Measurements from ENCODE around the gene DLGAP1.
"Not testable (repeated sequence)": the region's sequence is repeated elsewhere in the genome, so short reads cannot be mapped to it uniquely, and the experiment has no call there.

Gene DLGAP1

DNA sequence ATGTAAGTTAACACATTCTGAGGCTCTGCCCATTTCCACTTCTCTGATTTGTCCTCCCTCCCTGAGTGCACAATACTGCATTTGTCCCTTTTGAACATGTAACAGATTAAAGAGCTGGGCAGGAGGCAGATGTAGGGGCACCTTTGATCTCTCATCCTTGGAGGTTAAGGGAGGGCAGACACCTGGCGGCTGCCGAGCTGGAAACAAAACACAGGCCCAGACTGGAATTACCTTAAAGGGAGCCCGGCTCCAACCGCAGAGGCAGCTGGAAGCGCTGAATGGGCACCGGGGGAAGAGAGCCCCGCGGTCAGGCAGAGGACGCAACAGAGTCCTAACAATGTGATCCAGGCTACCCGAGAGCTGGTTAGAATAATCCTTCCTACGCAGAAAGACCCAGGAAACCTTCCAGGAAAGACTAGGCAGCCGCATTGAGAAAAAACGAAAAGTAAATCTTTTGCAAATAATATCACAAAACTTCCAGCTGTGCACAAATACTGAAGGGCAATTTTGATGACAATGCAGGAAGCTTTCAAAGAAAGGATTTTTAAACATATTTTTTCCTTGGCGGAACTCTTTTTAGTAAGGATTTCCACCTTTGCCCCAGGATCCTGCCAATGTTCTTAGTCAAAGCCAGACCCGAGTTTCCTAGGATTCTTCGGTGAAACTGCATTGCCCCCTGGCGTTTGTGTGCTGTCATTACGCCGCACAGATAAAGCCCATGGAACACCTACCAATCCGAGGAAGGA is 789.2 kb downstream of the DLGAP1 start:
- no peak for DNase-seq

DNA sequence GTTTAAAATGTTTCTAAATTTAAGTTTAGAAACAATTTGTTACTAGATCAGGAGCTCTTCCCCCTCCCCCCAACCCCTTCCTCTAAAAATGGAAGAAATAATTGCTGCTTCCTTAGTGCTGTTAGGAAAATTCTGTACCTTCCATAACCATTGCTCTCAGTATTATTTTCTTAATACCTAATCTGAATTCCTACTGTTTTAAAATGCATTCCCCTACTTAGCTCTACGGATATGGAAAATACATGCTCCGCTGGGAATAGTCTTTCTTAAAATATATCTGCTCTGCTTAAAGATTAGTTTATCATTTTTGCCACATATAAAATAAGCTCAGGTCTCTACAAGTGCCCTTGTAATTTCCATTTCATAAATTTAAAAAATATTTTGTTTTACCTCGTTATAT is 789.9 kb downstream of the DLGAP1 start:
- no peak for DNase-seq

DNA sequence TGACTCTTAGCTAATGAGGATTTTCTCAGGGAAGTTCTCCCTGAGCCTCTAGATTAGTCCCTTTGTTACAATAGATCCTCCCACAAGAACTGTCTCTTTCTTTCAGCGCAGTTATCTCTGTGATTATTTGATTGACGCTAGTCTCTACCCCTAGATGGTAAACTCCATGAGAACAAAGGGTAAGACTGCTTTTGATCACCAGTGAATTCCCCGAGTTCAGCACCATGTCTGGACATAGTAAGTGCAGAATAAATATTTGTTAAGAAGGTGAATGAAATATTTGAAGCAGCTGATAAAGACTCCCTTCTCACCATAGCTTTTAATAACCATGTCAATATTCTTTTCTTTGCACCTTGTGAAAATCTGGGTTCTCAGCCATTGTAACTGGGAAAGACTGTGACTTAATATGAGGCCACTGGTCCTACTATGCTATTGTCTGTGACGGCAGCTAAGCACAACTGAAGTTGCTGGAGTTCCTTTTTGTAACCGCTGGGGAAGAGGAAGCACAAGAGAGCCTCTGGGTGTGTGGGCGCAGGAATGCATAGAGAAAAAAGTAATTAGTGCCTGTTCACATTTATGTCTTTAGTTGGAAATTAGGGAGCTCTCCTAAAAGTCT is 790.4 kb downstream of the DLGAP1 start:
- DNase-seq = no peak

DNA sequence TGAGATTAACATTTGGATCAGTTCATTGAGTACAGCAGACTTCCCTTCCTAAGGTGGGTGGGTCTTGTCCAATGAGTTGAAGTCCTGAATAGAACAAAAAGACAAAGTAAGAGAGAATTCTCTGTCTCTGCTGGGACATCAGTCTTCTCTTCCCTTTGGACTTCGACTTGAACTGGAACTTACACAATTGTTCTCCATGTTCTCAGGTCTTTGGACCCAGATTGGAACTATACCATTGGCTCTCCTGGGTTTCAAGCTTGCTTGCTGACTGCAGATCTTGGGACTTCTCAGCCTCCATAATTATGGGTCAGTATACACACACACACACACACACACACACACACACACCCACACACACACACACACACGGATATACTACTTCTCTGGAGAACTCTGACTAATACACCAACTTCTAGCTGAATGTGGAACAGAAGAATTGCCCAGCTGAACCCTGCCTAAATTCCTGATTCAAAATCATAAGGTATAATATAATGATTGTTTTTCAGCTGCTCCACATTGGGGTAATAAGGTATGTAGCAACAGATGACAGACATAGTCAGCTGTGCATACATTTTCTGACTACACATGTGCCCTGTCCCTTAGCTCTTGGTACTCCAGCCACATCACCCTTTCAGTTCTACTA is 791.1 kb downstream of the DLGAP1 start:
- no peak for DNase-seq

DNA sequence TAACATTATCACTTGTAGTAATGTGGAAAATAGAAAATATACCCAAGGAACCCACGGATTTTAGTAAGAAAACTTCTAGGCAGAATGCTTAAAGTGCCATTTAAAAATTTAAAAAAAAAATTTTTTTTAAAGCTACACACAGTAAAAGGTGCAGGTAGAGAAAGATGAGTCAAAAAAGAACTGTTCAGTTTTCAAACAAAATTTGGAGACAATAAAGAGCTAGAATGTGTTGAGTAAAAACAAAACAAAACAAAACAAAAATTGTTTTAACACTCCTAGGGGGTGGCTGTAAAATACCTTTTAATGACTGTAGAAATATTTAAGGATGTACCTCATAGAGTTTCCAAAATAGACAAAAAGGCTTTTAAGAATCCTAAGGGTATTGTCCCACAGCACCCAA is 793.1 kb downstream of the DLGAP1 start:
- no peak for DNase-seq

DNA sequence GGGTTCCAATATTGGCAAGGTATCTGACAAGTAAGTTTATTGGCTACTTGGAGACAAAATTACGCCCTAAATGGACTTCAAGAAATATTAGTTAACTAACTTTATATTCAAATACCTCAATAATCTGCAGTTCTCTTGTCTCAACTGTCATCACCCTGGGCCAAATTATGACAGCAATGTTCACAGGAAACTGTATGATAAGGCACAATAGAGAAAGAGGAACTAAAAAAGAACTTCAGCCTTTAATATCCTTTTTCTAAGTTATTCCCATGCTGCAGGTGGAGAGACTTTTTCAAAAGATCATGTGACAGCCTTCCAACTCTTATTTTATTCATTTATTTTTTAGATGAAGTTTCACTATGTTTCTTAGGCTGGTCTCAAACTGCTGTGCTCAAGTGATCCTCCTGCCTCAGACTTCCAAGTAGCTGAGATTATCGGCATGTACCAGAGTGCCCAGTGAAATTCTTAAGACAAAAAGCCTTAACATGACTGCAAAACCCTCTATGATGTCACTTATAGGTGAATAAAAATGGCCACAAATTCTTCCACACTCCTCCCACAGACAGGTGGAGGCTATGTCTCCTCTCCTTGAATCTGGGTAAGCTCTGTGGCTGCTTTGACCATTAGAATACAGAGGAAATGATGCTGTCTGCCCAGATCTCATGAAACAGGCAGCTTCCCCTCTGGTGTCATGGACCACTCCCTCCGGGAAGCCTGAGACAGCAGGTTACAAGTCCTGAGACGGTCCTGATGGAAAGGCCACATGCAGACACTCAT is 794.2 kb downstream of the DLGAP1 start:
- no peak for DNase-seq

DNA sequence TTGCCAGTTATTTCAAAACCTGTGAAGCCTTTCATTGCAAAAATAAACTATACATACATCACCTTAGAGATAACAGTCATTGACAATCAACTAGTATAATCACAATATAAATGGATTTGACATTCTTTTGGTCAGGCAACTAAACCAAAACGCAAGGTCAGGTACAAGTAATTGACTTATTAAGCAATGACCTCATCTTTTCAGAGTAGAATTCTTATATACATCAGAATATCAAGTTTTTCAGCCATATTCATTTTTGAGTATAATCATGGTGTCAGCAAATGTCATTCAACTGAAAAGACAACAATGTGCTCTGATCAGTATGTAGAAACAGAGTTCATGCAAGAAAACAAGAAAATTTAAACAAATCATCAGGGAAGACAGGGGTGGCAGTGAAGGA is 796.6 kb downstream of the DLGAP1 start:
- DNase-seq = no peak

DNA sequence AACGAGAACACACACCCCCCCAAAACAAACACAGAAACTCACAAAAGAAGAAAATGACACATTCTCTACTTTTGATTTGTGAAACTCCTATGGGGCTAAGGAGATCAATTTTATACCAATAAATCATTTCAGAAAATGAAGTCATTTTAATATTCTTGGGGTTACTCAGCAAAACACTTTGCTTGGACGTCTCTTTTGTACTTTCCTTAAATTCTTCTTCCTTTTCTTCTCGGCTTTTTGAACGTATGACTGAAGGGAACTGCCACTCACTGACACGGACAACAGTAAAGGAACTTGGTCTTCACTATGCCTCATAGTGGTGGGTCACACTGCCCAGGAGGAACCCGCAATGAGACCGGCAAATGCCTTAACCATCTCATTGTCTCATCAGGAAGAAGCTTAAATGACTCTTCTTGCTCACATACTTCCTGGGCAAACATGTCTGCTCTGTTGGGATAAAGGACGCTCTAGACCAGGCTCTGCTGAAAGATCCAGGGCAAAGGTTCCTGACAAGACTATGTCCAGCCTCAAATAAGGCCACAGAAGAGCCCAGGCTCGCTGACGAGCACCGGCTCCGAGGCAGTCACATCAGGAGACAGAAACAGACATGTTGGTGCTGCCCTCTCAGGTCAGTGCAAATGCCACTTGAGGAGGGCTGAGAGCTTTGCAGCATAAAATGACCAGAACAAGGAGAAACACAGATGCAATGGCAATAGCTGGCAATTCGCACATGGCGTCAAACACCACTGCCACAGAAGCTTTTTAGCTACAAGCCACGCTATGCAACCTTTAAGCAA is 799.7 kb downstream of the DLGAP1 start:
- DNase-seq = no peak

DNA sequence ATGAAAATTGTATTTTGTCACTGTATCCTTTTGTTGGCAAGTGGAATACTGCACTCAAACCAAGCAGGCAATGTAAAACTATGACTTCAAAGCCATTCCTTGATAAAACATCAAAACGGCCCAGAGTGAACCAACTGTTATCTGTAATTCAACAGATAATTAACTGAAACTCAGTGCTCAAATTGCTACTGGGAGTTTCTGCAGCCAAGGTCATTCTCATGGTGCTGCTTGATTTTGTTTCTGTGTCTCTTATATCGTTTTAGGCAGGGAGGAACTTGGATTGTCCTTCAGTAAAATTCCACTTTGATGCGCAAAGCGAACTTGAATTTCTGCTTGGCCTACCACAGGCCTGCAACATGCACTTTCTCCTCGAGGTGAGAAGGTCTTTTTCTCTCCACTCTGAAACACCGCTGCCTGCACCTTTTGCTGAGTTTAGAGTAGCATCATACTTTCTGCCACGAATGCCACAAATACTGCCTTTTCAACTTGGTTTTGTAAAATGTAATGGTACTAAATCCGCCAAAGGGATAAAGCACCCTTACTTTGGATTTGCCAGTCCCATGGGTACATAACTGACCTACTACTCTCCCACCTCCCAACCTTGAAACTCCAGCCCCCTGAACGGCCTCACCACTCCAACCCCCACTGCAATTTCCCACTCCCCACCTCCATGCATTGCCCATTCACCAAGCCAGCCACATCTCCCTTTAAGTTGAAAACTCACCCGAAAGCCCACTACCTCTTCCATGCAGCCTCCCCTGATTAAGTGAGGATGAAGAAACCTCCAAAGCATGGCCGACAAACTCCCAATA is 800.5 kb downstream of the DLGAP1 start:
- DNase-seq = no peak

DNA sequence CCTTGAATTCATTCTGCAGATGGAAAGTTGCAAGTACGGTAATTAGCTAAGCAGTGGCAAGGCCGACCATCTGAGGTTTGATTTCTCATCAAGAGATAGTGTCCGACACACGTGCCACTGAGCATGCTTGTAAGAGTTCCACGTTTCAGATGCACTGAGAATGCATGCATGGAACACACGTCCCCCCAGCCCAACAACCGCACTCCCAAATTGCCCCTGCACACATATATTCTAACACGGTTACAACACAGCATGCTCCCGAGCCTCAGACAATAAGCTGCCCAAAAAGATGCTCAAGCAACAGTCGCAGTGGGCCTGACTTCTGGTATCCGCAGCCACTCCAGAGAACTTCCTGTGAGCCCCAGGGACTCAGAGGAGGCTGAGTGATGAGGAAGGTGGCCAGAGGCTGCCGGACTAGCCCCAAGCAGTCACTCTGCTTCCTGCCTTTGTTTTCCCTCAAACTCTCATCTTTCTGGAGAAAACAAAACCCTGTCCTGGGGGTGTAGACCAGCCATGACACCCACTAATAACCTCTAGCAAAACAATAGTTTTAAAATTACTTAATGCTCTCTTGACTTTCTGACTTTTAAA is 801.2 kb downstream of the DLGAP1 start:
- DNase-seq = no peak

DNA sequence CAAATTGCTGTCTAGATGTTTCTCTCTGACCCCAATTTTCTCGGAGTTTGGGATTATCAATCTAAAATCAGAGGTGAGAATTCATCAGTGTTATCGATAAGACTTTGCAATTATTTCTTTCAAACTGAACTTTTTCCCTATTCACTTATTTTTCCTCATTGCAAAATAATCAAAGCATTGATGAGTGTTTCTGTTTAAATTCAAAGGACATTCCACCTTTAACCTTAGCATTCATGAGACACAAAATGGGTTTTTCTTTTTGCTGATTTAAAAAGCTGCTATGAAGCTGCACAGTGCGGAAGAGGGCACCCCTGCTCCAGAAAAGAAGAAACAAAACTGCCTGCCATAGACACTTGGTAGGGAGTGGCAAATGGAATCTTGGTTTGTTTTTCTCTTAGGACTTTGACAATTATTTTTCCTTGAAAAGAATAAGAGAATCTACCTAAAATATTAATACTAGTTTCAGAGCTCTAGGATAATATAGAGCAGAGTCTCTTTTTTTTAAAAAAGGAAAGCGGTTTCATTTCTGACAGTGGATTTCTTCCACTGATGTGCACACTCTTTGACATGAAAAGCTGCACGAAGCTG is 801.8 kb downstream of the DLGAP1 start:
- DNase-seq = no peak

DNA sequence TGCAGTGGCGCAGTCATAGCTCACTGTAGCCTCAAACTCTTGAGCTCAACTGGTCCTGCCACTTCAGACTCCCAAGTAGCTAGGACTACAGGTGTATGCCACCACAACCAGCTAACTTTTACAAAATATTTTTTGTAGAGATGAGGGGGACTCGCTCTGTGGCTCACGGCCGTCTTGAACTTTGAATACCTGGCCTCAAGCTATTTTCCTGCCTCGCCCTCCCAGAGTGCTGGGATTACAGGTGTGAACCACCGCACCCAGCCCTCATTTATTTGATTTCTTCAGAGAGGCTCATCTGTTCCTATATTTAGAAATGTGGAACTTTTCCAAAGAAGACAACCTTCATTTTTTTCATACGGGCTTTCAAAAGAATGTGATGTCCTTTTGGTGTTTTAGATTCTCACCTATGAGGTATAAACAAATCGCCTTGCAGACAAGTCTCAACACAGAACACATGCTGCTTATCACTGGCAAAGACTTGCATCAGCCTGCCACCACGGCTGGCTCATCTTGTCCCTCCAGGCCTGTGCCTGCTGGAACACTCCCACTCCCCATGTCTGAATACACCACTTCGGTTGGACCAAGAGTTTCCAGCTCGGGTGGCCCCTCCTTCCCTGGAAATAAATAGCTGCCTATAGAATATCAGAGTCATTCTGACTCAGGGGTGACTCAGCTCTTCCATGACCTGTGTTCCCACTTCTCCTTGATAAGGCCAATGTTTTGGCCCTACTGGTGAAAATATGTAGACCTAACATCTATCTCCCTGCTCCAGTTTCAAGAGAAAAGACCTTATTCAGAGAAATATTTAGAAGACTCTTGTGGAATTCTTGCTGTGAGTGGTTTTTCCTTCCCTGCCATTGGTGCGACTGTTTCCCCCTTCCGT is 802.5 kb downstream of the DLGAP1 start:
- DNase-seq = no peak

DNA sequence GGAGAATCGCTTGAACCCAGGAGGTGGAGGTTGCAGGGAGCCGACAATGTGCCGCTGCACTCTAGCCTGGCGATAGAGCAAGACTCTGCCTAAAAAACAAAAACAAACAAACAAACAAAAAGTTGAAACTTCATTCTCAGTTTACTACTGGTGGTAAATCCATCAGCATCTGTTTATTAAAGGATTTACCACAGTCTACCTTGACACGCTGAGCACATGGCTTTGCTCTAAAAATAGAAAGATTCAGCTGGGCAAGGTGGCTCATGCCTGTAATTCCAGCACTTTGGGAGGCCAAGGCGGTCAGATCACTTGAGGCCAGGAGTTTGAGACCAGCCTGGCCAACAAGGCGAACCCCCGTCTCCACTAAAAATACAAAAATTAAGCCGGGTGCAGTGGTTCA is 803.8 kb downstream of the DLGAP1 start:
- DNase-seq = no peak

DNA sequence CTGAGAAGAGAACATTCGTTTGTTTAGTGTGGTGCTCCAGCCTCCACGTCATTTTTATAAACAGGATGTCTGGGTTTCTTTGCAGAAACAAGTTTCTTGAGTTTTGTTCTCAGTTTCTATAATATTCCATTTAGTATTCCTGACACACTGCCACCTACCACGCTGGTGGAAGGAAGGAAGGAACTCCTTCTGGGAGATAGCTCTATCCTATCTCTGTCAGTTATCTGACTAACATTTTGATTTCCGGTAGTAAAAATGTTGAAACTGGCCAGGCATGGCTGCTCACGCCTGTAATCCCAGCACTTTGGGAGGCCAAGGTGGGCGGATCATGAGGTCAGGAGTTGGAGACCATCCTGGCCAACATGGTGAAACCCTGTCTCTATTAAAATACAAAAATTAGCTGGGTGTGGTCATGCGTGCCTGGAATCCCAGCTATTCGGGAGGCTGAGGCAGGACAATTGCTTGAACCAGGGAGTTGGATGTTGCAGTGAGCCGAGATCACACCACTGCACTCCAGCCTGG is 804.5 kb downstream of the DLGAP1 start:
- not testable (repeated sequence) for DNase-seq

DNA sequence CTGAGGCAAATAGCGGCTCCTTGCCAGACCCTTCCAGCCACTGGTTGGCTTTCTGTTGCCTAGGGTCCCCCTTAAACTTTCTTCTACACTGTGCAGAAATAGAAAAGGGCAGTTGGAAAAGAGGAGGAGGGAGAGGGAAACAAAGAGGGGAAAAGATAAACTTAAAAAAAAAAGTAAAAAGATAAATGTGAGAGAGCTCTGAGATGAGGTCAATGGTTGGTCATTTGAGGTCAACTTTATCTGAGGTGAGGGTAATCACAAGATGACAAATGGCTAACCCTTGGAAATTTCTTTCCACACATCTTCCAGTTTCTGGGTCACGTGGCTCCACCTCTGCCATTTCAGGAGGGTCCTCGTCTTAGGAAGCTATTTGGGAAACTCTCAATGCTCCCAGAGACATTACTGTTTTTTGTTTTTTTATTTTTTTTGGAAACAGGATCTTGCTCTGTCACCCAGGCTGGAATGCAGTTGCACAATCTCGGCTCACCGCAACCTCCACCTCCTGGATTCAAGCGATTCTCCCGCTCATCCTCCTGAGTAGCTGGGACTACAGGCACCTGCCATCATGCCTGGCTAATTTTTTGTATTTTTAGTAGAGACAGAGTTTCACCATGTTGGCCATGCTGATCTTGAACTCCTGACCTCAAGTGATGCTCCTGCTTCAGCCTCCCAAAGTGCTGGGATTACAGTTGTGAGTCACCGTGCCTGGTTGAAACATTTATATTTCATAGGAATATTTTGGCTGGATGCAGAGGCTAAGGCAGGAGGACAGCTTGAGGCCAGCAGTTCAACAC is 805.3 kb downstream of the DLGAP1 start:
- DNase-seq = no peak

DNA sequence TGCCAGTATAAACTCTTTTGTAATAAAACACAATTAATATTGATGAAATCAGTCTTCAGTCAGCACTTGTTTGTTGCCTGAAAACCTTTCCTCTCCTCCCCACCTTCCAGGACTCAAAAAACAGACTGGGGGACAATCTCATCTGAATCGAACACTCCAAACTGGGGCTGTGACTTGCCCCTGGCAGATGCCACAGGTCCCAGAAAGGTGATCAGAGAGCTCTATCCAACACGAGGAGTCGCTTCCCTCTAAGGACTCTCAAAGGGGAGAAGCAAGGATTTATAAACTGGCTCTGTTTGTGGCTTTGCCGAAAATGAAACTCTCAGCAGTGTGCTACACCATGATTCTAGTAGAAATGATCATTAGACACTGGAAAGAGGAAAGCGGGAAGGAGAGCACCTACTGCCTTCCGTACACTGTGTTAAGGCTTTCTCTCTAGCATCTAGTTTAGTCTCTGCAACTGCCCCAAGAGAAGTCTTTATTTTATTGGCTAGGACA is 805.9 kb downstream of the DLGAP1 start:
- DNase-seq = no peak

DNA sequence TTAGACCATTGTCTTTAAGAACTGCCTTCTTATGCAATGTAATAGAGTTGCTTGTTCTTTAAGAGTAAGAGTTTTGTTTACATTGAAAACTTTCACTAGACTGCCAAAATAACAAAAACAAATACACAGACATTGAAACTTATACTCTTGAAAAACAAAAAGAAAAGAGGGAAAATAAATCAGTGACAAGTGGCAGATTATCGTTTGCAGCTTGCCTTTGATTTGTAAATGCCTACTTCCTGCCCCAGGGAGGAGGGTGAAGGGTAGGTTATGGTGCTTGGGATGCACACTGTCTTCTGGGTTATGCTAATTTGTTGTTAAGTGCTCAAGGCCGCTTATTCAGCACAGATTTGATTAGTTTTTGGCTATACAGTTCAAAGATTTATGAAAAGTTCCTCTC is 806.5 kb downstream of the DLGAP1 start:
- DNase-seq = no peak

DNA sequence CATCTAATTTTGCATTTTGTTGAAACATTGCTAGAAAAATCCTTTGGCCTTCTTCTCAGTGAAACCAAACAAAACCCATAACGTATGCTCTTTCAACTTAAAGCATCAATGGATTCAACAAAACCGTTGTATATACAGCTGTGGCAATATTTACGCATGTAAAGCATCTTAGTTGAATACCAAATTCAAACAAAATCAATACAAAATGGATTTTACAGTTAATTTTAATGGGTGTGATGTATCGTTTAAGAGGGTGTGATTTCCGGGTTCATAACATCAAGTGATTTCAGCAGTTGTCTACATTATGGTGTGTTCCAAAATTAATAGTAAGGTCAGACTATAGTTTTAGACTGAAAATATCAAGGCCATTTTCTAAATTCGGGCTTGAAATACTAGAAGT is 806.9 kb downstream of the DLGAP1 start:
- no peak for DNase-seq

DNA sequence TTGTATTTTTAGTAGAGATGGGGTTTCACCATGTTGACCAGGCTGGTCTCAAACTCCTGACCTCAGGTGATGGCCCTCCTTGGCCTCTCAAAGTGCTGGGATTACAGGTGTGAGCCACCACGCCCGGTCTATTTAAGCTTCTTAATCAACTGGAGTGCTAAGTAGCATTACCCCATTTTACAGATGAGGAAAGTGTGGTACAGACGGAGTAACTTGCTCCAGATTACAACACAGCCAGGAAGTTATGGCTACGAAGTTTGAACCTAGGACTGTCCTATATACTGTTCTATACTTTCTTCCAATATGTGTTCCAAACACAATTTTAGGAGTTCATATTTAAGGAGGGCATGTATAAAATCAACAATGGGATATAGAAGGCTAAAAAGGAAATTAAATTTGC is 807.5 kb downstream of the DLGAP1 start:
- DNase-seq = no peak

Data from cortex of kidney (tissue), 1 donor.